ENCODE data around the gene MYCBP.

- TF ChIP-seq, protein P1, sequence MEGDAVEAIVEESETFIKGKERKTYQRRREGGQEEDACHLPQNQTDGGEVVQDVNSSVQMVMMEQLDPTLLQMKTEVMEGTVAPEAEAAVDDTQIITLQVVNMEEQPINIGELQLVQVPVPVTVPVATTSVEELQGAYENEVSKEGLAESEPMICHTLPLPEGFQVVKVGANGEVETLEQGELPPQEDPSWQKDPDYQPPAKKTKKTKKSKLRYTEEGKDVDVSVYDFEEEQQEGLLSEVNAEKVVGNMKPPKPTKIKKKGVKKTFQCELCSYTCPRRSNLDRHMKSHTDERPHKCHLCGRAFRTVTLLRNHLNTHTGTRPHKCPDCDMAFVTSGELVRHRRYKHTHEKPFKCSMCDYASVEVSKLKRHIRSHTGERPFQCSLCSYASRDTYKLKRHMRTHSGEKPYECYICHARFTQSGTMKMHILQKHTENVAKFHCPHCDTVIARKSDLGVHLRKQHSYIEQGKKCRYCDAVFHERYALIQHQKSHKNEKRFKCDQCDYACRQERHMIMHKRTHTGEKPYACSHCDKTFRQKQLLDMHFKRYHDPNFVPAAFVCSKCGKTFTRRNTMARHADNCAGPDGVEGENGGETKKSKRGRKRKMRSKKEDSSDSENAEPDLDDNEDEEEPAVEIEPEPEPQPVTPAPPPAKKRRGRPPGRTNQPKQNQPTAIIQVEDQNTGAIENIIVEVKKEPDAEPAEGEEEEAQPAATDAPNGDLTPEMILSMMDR (IDR thresholded peaks at IDR 0.05), result no peak
- no peak for TF ChIP-seq POLR2A (IDR thresholded peaks at IDR 0.05)
Measured at GRCh38 chr1:38896169-38896568, 23.0 kb upstream of the MYCBP start.
